Activated CD8-positive, alpha-beta memory T cell treated with anti-CD3 and anti-CD28 coated beads, Interleukin-2, amount 50 U/mL, for 4 hours (primary cell): ENCODE data around the gene C17orf113.

Source experiments
- DNase-seq: peaks from one replicate; pipeline ENCODE4 v3.0.0-alpha.2; 2020

The C17orf113 gene

DNA sequence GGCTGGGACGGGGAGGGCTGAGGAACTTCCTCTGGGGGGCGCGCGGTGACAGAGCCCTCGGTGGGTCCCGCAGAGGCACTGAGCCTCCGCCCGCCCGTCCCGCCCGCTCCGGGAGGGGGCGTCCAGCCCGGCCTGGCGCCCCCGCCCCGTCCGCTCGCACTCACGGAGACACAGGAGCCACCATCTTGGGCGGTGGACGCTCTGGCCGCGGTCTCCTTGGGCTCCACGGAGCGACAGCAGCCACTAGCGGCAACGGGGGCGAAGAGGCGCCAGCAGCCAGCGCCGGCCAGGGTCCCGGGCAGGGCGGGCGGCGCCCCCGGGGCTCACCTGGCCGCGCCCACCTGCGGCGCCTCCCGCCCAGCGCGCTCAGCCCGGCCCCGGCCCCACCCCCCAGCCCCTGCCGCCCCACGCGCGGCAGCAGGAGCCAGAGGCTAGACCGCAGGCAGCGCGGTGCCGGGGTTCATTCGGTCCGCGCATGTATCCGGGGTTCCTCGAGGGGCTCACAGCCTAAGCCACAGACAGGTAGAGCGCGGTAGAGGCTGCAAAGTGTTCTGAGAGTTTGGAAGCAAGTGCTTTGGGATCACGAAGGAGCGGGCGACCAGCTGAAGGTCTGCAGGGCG is at the start of gene C17orf113:
Gene C17orf113, minus strand, starts transcription at position 209 of the 620 bp plus-strand sequence. CDS start 7,225 bp downstream, outside the sequence.
- peak; percentile 62 for DNase-seq

DNA sequence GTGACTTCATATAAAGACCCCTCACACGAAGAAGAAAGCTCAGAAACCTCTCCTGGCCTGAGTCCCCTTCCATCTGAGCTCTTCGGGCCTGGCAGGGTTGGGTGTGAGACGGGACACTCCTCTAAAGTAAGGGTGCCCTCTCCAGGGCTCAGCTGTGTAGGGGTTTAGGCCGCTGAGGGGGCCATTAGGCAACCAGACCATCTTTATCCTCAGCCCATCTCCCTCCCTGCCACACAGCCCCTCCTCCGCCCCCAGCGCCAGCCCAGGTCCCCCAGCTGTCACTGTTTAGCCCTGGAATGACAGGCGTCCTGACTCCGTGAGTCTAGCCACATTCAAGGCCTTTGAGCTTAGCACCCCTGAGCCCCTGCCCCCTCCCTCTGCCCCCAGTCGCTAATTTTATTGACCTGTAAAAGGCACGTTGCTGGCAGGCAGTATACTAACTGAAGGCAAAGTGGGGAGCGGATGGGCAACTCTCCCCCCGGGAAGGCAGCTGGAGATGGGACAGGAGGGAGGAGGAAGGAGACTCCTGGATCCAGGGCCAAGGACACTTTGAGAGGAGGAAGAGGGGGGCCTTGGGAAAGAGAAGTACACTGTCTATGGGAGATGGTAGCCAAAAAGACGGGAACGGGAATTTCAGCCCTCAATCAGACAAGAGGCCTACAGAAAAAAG is 48.5 kb upstream of the C17orf113 start:
- no peak for DNase-seq

DNA sequence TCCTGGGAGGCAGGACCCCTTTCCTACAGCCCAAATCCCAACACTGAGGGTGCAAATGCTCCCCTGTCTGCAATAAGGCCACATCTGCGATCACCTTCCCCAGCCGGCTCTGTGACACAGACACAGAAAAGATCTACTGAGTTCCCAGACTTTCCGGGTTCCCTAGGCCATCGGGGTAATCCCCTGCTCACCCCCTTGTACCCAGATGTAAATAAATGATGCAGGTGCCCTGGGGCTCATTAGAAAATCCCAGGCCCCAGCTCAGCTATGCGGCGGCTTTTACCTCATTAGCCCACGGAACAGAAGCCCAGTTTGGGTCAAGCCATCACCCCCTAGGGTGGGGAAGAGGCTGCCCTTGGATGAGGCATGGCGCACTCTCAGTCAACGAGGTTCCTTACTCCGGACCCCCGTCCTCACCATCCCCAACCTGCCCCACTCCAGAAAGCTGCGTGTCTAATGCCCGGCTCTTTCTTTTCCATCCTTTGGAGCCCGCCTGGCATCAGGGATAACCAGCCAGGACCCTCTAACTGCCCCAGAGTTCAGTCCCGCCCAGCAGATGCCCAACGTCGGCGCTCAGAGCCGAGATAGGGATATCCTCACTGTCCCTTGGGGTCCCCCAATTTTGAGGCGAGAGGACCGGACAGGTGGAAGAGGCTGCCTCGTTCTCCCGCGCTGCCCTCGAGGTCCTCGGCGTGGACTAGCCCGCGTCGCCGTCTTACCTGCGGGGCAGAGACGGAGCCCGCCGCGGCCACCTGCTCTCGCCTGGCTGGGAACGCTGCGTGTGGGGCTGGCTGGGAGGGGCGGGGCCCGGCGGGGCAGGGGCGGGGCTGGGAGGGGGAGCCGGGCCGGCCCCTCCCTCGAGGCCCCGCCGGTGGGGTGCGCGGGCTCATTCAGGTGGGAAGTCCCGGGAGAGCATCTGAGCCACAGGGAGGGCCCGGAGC is 47.6 kb upstream of the C17orf113 start, which contains the start of gene ZNF385C:
Gene ZNF385C, minus strand, starts transcription at position 783 of the 941 bp plus-strand sequence. CDS start 35,417 bp downstream, outside the sequence.
- peak; percentile 57 for DNase-seq

DNA sequence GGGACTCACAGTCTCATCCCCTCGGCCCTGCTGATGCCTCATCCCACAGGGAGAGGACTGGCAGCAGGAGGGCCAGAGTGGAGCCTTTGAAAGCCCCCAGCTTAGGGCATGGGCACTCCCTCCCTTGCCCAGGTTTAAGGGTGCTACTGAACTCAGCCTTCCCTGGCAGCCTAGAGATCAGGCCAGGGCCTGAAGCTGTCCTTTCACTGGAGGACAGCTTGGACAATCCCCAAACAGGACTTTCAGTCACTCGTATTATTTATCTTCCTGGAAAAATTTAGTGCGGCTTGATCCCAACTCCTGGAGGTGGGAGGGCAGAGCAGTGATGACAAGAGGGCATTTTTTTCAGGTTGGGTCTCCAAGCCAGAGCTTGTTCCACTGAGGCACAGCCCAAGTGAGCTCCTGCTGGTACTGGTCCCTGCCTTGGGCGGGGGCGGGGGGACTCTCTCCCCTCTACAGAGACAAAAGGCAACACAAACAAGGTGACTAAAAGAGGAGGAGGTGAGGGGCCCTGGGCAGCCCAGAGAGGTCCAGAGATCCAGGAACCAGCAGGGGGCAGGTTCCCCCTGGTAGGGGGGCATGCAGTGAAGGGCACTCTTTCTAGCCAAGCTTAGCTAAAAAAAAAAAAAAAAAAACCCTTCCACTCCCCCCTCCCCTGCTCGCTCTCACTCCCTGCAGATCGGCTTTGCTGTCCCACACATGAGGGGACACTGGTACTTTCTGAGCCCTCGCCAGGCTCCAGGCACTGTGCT is 46.1 kb upstream of the C17orf113 start:
- no peak for DNase-seq

DNA sequence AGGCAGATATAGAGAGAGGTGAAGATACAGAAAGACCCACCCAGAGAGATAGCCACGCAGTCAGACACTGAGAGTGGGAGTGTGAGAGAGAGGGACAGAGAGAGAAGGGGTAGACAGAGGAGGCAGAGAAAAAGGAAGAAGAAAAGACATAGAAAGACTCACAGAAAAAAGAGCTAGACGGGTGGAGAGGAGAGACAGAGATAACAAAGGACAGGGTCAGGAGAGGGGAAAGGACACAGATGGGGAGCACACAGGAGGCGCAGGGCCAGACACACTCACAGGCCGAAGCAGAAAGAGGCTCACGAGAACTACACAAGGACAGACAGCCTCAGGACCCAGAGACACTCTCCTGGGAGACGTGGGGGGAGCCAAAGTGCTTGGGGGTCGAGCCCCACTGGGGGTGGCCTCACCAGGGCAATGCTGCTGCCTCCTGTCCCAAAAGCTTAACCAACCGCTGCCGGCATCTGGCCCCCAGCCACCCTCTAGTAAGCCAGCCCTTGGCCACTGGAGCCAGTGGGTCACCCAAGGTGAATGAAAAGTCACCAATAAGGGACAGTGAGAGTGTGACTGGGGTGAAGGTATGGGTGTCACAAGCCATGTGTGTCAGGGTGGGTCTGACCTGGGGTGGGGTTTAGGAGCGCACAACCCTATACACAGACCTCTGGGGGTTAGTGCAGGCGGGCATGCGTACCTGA is 44.1 kb upstream of the C17orf113 start:
- DNase-seq: no peak

DNA sequence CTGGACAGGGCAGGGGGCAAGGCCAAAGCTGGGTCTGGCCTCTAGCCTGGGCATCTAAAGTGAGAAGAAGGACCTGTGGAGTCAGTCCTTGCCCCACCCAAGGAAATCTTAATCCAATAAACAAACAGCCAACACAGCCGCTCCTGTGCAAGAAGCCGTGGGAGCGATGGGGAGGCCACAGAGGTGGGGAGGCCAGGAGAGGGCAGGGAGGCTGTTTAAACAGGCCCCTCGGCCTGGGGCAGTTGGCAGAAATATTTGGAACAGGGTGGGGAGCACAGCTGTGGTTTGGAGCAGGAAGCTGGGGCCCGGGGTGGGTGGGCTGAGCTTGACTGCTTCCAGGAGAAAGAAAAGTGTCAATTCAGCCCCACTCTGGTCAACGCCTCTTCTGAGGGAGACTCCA is 42.5 kb upstream of the C17orf113 start:
- no peak for DNase-seq

DNA sequence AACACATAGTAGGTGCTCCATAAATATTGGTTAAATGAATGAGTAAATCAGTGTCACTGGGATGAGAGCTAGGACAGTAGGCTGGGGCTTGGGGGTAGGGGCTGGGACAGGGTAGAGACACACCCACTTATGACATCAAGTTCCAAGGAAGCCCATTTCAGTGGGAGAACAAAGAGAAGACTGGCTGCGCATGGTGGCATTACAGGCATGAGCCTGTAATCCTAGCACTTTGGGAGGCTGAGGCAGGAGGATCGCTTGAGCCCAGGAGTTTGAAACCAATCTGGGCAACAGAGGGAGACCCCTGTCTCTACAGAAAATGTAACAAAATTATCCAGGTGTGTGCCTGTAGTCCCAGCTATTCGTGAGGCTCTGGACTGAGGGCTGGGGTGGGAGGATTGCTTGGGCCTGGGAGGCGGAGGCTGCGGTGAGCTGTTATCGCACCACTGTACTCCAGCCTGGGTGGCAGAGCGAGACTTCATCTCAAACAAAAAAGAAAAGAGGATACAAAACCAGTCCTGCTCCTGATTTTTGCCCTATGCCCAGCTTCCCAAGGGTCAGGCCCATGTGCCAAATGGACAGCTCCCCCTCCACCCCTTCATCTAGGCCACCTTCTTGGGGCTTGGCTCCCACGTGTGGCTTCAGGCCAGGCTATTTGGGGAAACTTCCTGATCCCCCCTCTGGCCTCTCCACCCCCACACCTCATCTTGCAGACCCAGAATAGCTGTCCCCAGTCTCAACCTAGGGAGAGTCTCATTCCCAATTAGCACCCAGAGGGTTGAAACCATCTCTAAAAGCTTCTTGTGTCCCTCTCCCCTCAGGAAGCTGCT is 40.8 kb upstream of the C17orf113 start:
- no peak for DNase-seq

DNA sequence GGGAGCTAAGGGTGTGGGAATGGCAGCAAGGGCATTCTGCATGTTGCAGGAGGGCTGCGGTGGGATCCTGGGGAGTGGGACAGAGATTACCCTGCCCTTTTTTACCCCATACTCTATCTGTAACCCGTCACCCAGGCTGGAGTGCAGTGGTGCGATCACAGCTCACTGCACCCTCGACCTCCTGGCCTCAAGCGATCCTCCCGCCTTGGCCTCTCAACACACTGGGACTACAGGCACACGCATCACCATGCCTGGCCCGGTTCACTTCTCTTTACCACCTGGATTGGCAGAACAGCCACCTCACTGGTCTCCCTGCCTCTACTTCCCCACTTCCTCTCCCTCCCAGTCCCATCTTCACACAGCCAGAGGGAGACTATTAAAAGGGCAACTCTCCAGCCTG is 38.3 kb upstream of the C17orf113 start:
- no peak for DNase-seq

DNA sequence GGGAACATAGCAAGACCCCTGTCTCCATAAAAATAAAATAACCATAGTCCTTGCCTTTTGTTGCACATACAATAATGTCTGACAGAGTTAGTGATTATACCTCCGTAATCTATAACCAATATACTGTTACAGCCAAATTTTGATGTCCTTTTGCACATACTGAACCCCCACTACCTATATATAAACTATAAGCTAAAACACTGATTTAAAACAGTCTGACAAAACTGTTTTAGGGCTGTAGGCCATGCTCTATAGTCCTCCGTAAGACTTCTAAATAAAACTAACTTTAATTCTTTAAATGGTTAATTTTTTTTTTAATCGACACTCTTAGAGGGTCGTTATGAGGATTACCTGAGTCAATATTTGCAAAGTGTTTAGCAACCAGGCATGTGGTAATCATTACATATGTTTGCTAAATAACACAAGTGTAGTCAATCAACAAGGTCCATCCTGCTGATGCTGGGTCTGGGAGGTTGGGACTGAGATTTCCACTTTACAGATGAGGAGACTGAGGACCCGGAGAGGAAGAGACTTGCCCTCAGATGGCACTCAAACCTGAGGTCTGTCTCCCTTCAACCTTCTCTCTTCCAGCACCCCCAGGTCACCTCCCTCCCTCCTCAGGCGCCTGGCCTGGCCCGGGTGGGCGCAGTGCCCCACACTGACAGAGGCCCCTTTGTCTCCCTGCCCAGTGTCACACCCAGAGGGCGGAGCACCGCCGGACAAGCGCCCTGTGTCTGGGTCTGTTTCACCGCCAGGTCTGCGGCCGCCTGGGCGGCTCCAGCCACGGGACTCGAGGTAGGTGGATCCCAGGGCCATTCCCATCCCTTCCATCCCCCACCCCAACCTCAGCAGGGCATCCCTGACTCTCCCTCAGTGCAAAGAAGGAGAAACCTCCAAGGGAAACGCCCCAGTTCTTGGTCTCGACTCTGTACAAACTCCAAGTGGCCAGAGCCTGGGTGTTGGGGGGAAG is 37.6 kb upstream of the C17orf113 start:
- DNase-seq: no peak

DNA sequence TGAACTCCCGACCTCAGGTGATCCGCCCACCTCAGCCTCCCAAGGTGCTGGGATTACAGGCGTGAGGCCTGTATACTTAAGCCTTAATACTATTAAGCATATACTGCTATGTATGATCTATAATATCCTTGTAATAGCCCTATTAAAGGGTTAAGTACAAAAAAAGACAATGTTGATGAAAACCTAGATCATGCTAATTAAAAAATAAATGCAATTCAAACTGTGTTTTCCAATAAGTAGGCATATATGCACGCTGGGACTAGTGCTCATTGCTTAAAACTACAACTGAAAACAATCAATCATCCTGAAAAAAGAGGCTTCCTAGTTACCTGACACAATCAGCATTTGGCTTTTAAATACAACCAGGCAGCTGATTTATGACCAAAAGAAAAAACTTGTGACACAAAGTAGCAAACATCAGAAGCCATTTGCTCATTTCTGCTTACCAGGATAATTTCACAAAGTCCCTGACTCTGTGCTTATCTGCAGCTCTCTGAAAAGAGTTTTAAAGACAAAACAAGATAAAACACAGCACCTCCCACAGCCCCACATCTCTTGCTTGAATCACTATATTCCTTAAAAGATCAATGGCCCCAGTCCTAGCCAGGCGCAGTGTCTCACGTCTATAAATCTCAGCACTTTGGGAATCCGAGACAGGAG is 36.8 kb upstream of the C17orf113 start:
- no peak for DNase-seq

DNA sequence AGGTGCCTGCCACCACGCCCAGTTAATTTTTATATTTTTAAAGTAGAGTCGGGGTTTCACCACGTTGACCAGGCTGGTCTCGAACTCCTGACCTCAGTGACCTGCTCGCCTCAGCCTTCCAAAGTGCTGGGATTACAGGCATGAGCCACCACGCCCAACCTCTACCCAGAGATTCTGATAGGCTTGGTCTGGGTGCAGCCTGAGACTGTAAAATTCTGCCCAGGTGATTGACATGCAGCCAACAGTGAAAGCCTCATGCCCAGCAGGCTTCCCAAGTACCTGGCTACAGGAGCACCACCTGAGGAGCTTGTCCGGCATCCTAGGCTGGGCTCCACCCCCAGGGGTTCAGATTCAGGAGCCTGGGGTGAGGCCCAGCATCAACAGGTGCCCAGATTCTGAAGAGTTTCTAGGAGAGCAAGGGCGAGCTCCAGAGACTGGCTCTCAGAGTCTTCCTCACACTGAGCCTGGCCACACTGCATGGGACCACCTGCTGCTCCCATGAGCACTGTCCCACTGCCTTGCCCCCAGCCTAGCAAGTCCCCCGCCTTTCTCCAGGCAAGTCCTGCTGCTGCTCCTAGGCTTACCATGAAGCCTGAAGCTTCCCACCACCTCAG is 31.2 kb upstream of the C17orf113 start:
- DNase-seq: no peak

DNA sequence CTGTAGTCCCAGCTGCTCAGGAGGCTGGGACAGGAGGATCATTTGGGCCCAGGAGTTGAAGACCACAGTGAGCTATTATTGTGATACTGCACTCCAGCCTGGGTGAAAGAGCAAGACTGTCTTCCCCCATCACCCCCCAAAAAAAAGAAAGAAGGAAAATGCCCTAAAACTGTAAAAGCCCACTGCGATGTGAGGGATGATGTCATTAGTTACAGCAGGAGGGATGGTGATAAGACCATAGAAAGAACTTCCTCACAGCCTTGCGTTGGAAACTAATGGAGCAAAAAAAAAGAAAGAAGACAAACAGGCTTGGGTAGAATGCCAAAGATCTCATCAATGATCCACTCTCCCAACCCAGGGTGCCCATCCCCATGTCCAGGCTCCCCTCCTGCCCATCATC is 29.1 kb upstream of the C17orf113 start:
- no peak for DNase-seq

DNA sequence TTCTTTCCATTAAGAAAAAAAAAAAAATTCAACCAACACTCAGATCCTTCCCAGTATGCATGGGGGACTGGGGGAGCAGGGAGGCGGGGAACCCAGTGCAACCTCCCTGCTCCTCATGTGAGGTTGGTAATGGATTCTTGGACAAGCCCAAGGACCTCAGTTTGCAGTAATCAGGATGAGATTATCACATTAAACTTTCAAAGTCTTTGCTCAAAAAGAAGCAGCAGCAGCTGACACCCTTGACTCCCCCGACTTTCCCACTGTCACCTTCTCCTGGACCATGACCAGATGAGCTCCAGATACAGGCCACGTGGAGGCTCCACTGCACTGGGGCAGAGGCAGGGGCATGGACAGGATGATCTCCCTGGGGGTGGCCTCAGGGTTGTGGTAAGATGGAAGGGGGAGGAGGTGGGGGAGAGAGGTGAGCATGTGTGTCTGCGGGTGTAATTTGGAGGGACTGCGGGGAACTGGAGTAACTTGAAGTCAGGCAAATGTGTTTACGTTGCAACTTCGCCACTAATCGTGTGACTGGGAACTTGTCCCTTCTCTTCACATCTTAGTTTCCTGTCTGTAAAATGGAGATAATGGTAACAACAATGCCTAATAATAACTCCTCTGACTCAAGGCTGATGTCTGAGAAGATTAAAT is 28.1 kb upstream of the C17orf113 start:
- no peak for DNase-seq

DNA sequence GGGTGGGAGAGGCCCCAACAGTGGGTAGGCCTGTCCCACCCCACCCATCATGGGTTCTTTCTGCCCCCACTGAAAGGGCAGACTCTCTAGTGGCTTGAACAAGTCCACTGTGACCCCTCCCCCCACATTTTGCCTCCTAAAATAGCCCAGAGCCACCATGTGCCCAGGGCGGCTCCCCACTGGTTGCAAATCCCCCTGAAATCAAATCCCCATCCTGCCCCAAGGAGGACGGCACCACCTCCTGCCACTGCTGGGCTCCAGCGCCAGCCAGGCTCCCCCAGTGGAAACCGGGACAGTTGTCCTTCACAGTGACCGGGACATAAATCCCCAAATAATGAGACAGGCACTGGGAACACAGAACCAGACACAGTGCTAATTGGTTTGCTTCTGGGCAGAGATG is 27.4 kb upstream of the C17orf113 start:
- no peak for DNase-seq

DNA sequence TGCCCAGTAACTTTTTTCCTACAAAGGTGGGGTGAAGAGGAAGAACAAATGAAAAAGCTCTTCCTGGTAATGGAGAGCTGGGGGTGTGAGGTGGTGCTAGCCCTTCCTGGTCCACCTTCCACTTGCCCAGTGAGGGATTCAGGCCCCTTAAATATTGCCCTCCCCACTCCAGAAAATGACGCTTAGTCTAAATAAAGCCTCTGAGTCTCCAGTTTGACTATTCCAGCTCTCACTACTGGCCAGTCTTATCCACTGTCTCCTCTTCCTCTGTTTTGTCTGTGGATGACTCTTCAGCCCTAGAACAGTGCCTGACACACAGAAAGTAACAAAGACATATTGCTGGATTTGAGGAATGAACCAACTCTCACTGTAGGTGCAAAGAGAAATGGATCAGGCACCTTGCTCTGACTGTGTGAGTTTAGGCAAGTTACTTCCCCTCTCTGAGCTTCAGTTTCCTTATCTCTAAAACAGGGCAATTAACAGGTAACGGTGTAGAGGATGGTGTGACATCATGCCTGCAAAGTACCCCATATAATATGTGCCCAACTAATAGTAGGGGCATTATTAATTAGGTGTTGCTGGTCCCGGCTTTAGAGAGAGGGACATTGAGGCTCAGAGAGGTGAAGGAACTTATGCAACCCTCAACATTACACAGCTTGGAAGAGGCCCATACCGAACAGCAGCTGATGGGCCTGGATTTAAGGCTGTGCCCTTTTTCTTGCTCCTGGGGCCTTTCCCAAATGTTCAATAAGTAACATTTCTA is 26.6 kb upstream of the C17orf113 start:
- no peak for DNase-seq

DNA sequence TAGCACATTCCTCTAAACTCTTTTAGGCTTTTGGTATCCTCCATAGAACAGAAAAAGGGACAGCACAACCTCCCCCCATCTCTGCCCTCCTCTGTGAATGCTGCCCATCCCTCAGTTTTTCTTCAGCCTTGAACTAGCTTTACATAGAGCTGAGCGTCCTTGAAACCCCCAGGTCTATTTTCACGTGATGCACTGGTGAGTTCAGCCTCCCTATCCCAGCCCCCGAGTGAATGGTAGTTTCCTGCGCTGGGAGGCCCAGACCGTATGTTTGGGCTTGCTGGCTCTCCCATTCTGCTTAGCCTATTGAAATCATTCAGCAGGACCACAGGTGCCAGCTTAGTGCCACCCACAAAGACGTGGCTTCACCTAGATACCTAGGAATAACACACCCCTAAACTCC is 25.4 kb upstream of the C17orf113 start:
- DNase-seq: no peak

DNA sequence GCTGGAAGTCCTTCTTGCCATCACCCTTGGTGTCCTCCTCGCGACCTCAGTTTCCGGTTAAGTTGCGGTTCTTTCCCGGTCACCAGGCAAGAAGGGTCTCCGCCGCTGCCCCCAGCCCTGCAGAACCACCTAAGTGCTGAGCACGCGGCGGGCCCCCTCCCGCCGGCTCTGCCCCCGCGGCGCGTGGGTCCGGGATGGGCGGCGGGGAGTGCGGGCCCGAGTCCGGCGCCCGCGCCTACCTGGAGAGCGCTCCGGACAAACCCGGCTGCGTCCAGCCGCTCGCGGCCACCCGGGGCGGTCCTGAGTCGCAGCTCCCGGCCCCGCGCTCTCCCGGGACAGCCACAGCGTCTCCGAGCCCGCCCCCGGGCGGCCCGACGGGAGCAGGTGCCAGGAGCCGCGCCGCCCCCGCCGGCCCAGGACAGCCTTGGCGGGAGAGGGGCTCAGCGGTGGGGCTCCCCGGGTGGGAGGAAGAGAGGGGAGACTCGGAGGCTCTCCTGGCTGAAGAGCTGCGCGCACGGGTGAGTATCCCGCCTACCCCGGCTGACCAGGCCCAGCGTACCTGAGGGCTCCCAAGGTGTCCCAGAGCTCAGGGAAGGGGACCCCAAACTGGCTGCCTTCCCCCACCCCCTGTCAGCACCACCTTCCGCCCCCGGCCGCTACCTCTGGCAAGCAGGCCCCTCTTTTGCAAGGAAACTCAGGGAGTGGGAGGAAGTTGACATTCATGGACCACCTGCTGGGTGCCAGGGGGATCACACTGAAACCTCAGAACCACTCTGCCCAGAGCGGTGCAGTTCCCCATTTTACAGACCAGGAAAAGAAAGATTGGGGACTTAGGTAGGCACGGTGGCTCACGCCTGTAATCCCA is 22.2 kb upstream of the C17orf113 start:
- no peak for DNase-seq
